B cell (primary cell): ENCODE measurements around the gene OTULIN. TPM values are rescaled to one million over a fixed set of nuclear protein-coding genes. Genes with fewer than 3 reads are reported as not detected.
A peak's percentile ranks its signal among the peaks of the same experiment; 100 is the strongest.

Experiments
- ATAC-seq: fragments of 200-7000 bp; cut with Tn5 transposase; one replicate; pipeline ENCODE4 v1.10.0; 2021; ENCODE audit warnings: low read depth, mild to moderate bottlenecking, moderate number of reproducible peaks, moderate library complexity
- CTCF ChIA-PET: fragments of 350-600 bp; sonication (Branson Sonifier 250); formaldehyde crosslinking; loops from one replicate; lab custom pipeline; 2021; ENCODE audit warnings: antibody characterized with exemption, inconsistent platforms; lab: Charles Lee
- POLR2A ChIA-PET: fragments of 350-600 bp; sonication (Branson Sonifier 250); formaldehyde crosslinking; loops from one replicate; lab custom pipeline; 2021; ENCODE audit warnings: antibody characterized with exemption; lab: Charles Lee
- DNase-seq: peaks from one replicate; pipeline ENCODE4 v3.0.0; 2013
- H2AFZ ChIP-seq: 2 replicates; pipeline ENCODE4 v1.6.1; 2012; ENCODE audit warnings: mild to moderate bottlenecking, low read depth, low read length; ENCODE audit not compliant: insufficient read depth, poor library complexity, severe bottlenecking
- H3K27ac ChIP-seq, 2 donors: 1 replicate in 1 of 2; 2 replicates in 1 of 2; pipeline ENCODE4 v1.5.1; 2012 to 2013; ENCODE audit warnings: low read length in 2 of 2, mild to moderate bottlenecking in 2 of 2, moderate library complexity in 1 of 2
- H3K27me3 ChIP-seq, 4 experiments: fragments of 200-600 bp in 1 of 4; sonication (generic) in 1 of 4; replicated peaks in 1 of 4; 1 replicate in 2 of 4; 2 replicates in 2 of 4; pipeline versions ENCODE4 v1.6.1 to v1.7.0; 2013 to 2016; ENCODE audit warnings: low read length in 3 of 4, mild to moderate bottlenecking in 2 of 4, mixed read lengths in 1 of 4, moderate library complexity in 1 of 4; ENCODE audit not compliant: insufficient read depth in 4 of 4, control insufficient read depth in 3 of 4; ENCODE audit errors: control extremely low read depth in 1 of 4
- H3K36me3 ChIP-seq, 2 experiments: replicated peaks in 1 of 2; 1 replicate in 1 of 2; 2 replicates in 1 of 2; pipeline versions ENCODE4 v1.6.1 to v1.7.1; 2013; ENCODE audit warnings: low read length in 1 of 2; ENCODE audit not compliant: insufficient read depth in 2 of 2, control insufficient read depth in 1 of 2; ENCODE audit errors: control extremely low read depth in 1 of 2, extremely low read depth in 1 of 2
- H3K4me1 ChIP-seq, 2 donors: fragments of 200-600 bp in 1 of 2; sonication (generic) in 1 of 2; 1 replicate in 1 of 2; 2 replicates in 1 of 2; pipeline versions ENCODE4 v1.5.1 to v1.6.1; 2013 to 2017; ENCODE audit warnings: low read length in 2 of 2; ENCODE audit not compliant: control insufficient read depth in 2 of 2, insufficient read depth in 2 of 2
- H3K4me2 ChIP-seq: replicated peaks from 2 replicates; pipeline ENCODE3; 2012; ENCODE audit warnings: mild to moderate bottlenecking, low read depth, low read length; ENCODE audit not compliant: poor library complexity, severe bottlenecking
- H3K4me3 ChIP-seq, 5 experiments: fragments of 200-600 bp in 1 of 5; sonication (generic) in 1 of 5; 1 replicate in 3 of 5; 2 replicates in 2 of 5; pipeline versions ENCODE4 v1.5.1 to v1.7.0; 2011 to 2016; ENCODE audit warnings: low read length in 4 of 5, mild to moderate bottlenecking in 4 of 5, low read depth in 2 of 5, control low read depth in 1 of 5, moderate library complexity in 1 of 5; ENCODE audit not compliant: insufficient read depth in 1 of 5; ENCODE audit errors: control extremely low read depth in 1 of 5, extremely low read depth in 1 of 5
- H3K79me2 ChIP-seq: fragments of 200-600 bp; sonication (generic); one replicate; pipeline ENCODE4 v1.6.0; 2016; ENCODE audit warnings: low read length; ENCODE audit not compliant: control insufficient read depth, insufficient read depth
- H3K9ac ChIP-seq: fragments of 200-600 bp; sonication (generic); 2 replicates; pipeline ENCODE4 v1.6.1; 2017; ENCODE audit warnings: mild to moderate bottlenecking, low read length, moderate library complexity
- H3K9me3 ChIP-seq, 3 donors: one replicate each; pipeline versions ENCODE4 v1.6.1 to v1.7.1; 2013; ENCODE audit warnings: low read length in 2 of 3; ENCODE audit not compliant: control insufficient read depth in 2 of 3, insufficient read depth in 1 of 3; ENCODE audit errors: control extremely low read depth in 1 of 3
- H4K20me1 ChIP-seq: 2 replicates; pipeline ENCODE4 v1.6.0; 2012; ENCODE audit warnings: mild to moderate bottlenecking, low read length; ENCODE audit not compliant: insufficient read depth, control insufficient read depth, poor library complexity, severe bottlenecking
- H3K27ac Mint-ChIP-seq: one replicate; pipeline ENCODE4 v1.8.0; 2021; ENCODE audit warnings: mixed read lengths
- H3K27me3 Mint-ChIP-seq: one replicate; pipeline ENCODE4 v1.8.0; 2021; ENCODE audit warnings: mixed read lengths
- H3K4me1 Mint-ChIP-seq: one replicate; pipeline ENCODE4 v1.8.0; 2021; ENCODE audit warnings: mixed read lengths
- H3K4me3 Mint-ChIP-seq: one replicate; pipeline ENCODE4 v1.8.0; 2021; ENCODE audit warnings: mixed read lengths
- H3K9me3 Mint-ChIP-seq: one replicate; pipeline ENCODE4 v1.8.0; 2022; ENCODE audit warnings: mixed read lengths; ENCODE audit not compliant: insufficient read depth
- CTCF ChIP-seq: fragments of 200-600 bp; IDR thresholded peaks from one replicate; pipeline ENCODE4 v1.8.0; 2022; ENCODE audit warnings: antibody characterized with exemption, mild to moderate bottlenecking
- EZH2 ChIP-seq: IDR thresholded peaks from 2 replicates; pipeline ENCODE4 v1.6.1; 2012; ENCODE audit warnings: borderline replicate concordance, low read depth, mild to moderate bottlenecking, moderate library complexity, low read length; ENCODE audit not compliant: insufficient read depth, poor library complexity, severe bottlenecking
- WGBS: methylation state at CpG from one replicate; pipeline ENCODE4 v1.1.5; 2013; ENCODE audit warnings: missing lambda C conversion rate; ENCODE audit not compliant: insufficient coverage; 5-methylcytosine and 5-hydroxymethylcytosine counted together
- intact Hi-C: fragments of 100-400 bp; cut with micrococcal nuclease; formaldehyde crosslinking; loops from one replicate; pipeline ENCODE4 v1.10.0; 2022
- polyA plus RNA-seq: library from polyadenylated mRNA; depleted of rRNA; stranded (reverse); fragments of >200 nt; gene quantifications from 2 replicates; pipeline ENCODE4 v1.2.3, GENCODE V29; 2012
- total RNA-seq, 2 donors: library from RNA; stranded (reverse); fragments of 120-200 nt in 1 of 2; gene quantifications; 1 replicate in 1 of 2; 2 replicates in 1 of 2; pipeline versions ENCODE4 v1.2.3 to v1.2.4, GENCODE V29; 2013 to 2022

OTULIN gene
- total and polyA plus RNA-seq, 2 donors (not counting 1 experiment from before 2014, with no cell fraction given), result 8.4 to 64.4 TPM

DNA sequence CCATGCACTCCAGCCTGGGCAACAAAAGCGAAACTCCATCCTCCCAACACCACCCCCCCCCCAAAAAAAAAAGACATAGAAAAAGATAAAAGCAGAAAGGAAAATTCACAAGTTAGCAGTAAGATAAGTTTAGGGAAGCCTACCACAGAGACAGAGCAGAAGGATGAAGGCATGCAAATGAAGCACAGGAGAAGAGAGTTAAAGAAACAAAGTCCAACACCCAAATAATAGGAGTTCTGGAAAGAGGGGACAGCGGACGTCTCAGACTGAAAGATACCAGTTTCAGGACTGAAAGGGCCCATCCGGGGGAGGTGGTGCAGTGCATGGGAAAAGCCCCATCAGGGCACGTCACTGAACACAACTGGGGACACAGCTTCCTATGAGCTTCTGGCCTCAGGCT, 54.3 kb downstream of the OTULIN start:
- POLR2A ChIA-PET, result no interaction called here
- Histone ChIP-seq H4K20me1 (no peaks in the 10 kb centered on the region), H3K27ac (no peak overlapping the region), H3K9ac (no peak overlapping the region), H3K79me2 (no peaks in the 10 kb centered on the region), H3K9me3 (no peaks in the 10 kb centered on the region), H3K4me3 (no peak overlapping the region), H3K36me3 (peaks cover 0 to 16% of the 10 kb centered on the region in 2 experiments), H3K4me1 (peaks cover 0 to 4% of the 10 kb centered on the region in 2 donors), H3K27me3 (no peaks in the 10 kb centered on the region), H2AFZ (no peak overlapping the region), H3K4me2 (no peak overlapping the region)
- intact Hi-C loops, result no loop called here
- no peak overlapping the region for H3K4me3 Mint-ChIP-seq
- ATAC-seq (no peak), DNase-seq (no peak)
- peaks cover 2% of the 10 kb centered on the region for H3K4me1 Mint-ChIP-seq
- WGBS, result 80% methylated on average over 3 of the region's 5 CpGs
- peak overlapping the region; percentile 15 for H3K27ac Mint-ChIP-seq
- CTCF ChIA-PET, result interaction anchor here (0.8 to 2.4 kb wide), 2 partner anchors 8 to 10 kb away, joined by 3 to 6 read pairs; no protein-coding TSS in a partner anchor
- no peaks in the 10 kb centered on the region for H3K27me3 Mint-ChIP-seq
- no peaks in the 10 kb centered on the region for H3K9me3 Mint-ChIP-seq
- no peak for TF ChIP-seq EZH2
- TF ChIP-seq CTCF, result no peak

DNA sequence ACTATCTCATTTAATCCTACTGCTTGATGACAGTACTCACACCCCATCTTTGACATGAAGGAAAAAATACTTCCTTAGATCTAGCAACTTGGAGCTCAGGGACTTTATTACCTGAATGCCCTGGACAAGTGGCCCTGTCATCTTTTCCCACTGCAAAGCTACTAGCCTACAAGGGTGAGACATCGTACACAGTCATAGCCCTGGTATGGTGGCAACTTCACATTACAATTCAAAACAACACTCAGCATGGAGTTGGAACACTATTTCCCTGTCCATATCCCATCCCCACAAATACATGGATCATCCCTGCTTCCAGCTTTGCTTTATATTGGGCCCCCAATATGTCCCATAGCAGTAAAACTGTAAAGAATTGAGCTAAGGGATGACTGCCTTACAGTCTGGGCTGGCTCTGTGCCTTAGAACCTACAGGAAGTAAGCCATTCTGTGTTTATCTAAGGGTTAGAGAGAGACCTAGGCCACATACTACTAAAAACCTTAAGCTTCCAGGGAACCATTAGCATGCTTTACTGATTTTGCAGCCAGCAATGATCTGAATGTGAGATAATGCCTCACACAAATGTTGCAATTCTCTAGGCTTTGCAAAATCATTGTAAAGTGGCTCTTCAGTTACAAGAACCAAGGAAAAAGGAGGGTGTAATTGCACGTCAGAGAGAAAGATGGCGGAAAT, 55.9 kb downstream of the OTULIN start:
- H3K27ac Mint-ChIP-seq, result no peak overlapping the region
- no peak overlapping the region for H3K4me3 ChIP-seq
- whole genome bisulfite sequencing, result 100% methylated on average over 3 of the region's 3 CpGs
- no peaks in the 10 kb centered on the region for H3K27me3 Mint-ChIP-seq
- H3K4me3 Mint-ChIP-seq, result no peak overlapping the region
- intact Hi-C loops, result no loop called here
- no peaks in the 10 kb centered on the region for H3K79me2 ChIP-seq
- H3K4me1 ChIP-seq, result peaks cover 0 to 12% of the 10 kb centered on the region in 2 donors
- no peak overlapping the region for H3K27ac ChIP-seq
- ChIA-PET POLR2A (no interaction called here), CTCF (interaction anchor here (1.1 to 15.0 kb wide), 3 partner anchors 8 to 283 kb away, joined by 4 to 201 read pairs (median 6); no protein-coding TSS in a partner anchor)
- no peaks in the 10 kb centered on the region for H4K20me1 ChIP-seq
- H3K4me2 ChIP-seq, result no peak overlapping the region
- ATAC-seq, result no peak
- no peak overlapping the region for H3K9ac ChIP-seq
- H3K9me3 ChIP-seq, result no peaks in the 10 kb centered on the region
- H3K27me3 ChIP-seq, result no peaks in the 10 kb centered on the region
- H3K36me3 ChIP-seq, result peaks cover 0 to 7% of the 10 kb centered on the region in 2 experiments
- TF ChIP-seq EZH2, result no peak
- TF ChIP-seq CTCF, result no peak
- no peak for DNase-seq
- peaks cover 12% of the 10 kb centered on the region for H3K4me1 Mint-ChIP-seq
- no peaks in the 10 kb centered on the region for H3K9me3 Mint-ChIP-seq
- H2AFZ ChIP-seq, result no peak overlapping the region
